ENCODE measurements around the gene TSEN54.

- TF ChIP-seq CTCF (IDR thresholded peaks at IDR 0.05) (no peak), MAX (IDR thresholded peaks at IDR 0.05; ENCODE audit: low read depth) (no peak), EP300 (IDR thresholded peaks at IDR 0.05; ENCODE audit: borderline replicate concordance in 1 of 2, low read depth in 1 of 2, low read length in 1 of 2) (no peak), POLR2AphosphoS5 (IDR thresholded peaks at IDR 0.05; ENCODE audit: low read depth, low read length) (no peak), GATA2 (CRISPR knock-in tag; IDR thresholded peaks at IDR 0.05) (no peak), PBX3 (IDR thresholded peaks at IDR 0.05) (no peak), RAD21 (IDR thresholded peaks at IDR 0.05; ENCODE audit: low read length) (no peak), USF2 (IDR thresholded peaks at IDR 0.05; ENCODE audit: borderline replicate concordance, low read depth, low read length) (no peak), JUND (IDR thresholded peaks at IDR 0.05) (no peak)
Measured at GRCh38 chr17:75475144-75475835, 41.0 kb upstream of the TSEN54 start.
